ENCODE data around the gene SRP54.
"Not testable (repeated sequence)": the region's sequence is repeated elsewhere in the genome, so short reads cannot be mapped to it uniquely, and the experiment has no call there.

DNA sequence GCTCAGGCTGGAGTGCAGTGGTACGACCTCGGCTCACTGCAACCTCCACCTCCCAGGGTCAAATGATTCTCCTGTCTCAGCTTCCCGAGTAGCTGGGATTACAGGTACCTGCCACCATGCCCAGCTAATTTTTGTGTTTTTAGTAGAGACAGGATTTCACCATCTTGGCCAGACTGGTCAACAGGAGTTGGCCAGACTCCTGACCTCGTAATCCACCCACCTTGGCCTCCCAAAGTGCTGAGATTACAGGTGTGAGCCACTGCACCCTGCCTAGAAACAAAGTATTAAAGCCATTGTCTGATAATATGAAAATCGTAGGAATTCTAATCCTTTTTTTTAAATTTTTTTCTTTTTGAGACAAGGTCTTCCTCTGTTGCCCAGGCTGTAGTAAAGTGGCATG lies 82.9 kb downstream of the SRP54 start:
- not testable (repeated sequence) for TF ChIP-seq POLR2A (IDR thresholded peaks at IDR 0.05)
- TF ChIP-seq, protein P1, sequence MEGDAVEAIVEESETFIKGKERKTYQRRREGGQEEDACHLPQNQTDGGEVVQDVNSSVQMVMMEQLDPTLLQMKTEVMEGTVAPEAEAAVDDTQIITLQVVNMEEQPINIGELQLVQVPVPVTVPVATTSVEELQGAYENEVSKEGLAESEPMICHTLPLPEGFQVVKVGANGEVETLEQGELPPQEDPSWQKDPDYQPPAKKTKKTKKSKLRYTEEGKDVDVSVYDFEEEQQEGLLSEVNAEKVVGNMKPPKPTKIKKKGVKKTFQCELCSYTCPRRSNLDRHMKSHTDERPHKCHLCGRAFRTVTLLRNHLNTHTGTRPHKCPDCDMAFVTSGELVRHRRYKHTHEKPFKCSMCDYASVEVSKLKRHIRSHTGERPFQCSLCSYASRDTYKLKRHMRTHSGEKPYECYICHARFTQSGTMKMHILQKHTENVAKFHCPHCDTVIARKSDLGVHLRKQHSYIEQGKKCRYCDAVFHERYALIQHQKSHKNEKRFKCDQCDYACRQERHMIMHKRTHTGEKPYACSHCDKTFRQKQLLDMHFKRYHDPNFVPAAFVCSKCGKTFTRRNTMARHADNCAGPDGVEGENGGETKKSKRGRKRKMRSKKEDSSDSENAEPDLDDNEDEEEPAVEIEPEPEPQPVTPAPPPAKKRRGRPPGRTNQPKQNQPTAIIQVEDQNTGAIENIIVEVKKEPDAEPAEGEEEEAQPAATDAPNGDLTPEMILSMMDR (IDR thresholded peaks at IDR 0.05) = not testable (repeated sequence)
